ENCODE measurements around the gene OFD1.

Gene OFD1

GRCh38 chrX:13734278-13735172 is at the start of gene OFD1, which contains the start of gene TRAPPC2:
Gene OFD1 (plus strand): TSS chrX:13734748. CDS start chrX:13735072, 324 bp downstream.
Gene TRAPPC2 (minus strand): TSS chrX:13734620. CDS start chrX:13719963, 14,657 bp downstream.
- peak; percentile 56 to 70 for DNase-seq

GRCh38 chrX:13685126-13685763 is 49.3 kb upstream of the OFD1 start:
- DNase-seq = no peak

- DNase-seq = no peak
These were observed 47.3 kb upstream of the OFD1 start for GRCh38 chrX:13687203-13687602.

GRCh38 chrX:13688384-13688957 is 46.1 kb upstream of the OFD1 start:
- DNase-seq = no peak

- peak in 1 of 2 donors; percentile 29 for DNase-seq
These were observed 45.4 kb upstream of the OFD1 start, which contains the start of gene RAB9A for GRCh38 chrX:13688958-13689740. Gene RAB9A (plus strand): TSS chrX:13689128. CDS start chrX:13708747, 19,619 bp downstream.

GRCh38 chrX:13689741-13690211 is 44.8 kb upstream of the OFD1 start:
- DNase-seq = no peak

GRCh38 chrX:13690836-13691235 is 43.7 kb upstream of the OFD1 start:
- DNase-seq = no peak

GRCh38 chrX:13691841-13692371 is 42.6 kb upstream of the OFD1 start:
- DNase-seq = no peak

- DNase-seq = no peak
These were observed 41.7 kb upstream of the OFD1 start for GRCh38 chrX:13692771-13693231.

- DNase-seq = no peak
These were observed 41.1 kb upstream of the OFD1 start for GRCh38 chrX:13693341-13693961.

GRCh38 chrX:13694359-13694758 is 40.2 kb upstream of the OFD1 start:
- DNase-seq = no peak

GRCh38 chrX:13694983-13695382 is 39.6 kb upstream of the OFD1 start:
- no peak for DNase-seq

GRCh38 chrX:13695601-13696115 is 38.9 kb upstream of the OFD1 start:
- no peak for DNase-seq

- no peak for DNase-seq
These were observed 37.1 kb upstream of the OFD1 start for GRCh38 chrX:13697455-13697854.

GRCh38 chrX:13697976-13698375 is 36.6 kb upstream of the OFD1 start:
- DNase-seq = no peak

GRCh38 chrX:13698432-13698831 is 36.1 kb upstream of the OFD1 start:
- DNase-seq = no peak

- no peak for DNase-seq
These were observed 35.2 kb upstream of the OFD1 start for GRCh38 chrX:13699183-13699826.

- DNase-seq = no peak
These were observed 34.2 kb upstream of the OFD1 start for GRCh38 chrX:13700380-13700779.

GRCh38 chrX:13702111-13702789 is 32.3 kb upstream of the OFD1 start:
- DNase-seq = no peak

GRCh38 chrX:13703135-13703534 is 31.4 kb upstream of the OFD1 start:
- DNase-seq = no peak

All from bone marrow (tissue), 2 donors.